Spleen (tissue), 7 donors: ENCODE data around the gene ANXA10.
"Not testable (repeated sequence)": the region's sequence is repeated elsewhere in the genome, so short reads cannot be mapped to it uniquely, and the experiment has no call there.

ENCODE experiments used
- CTCF ChIP-seq, 11 experiments: fragments of 200-600 bp in 7 of 11; fragments of 450-650 bp in 4 of 11; sonication (generic) in 4 of 11; IDR thresholded peaks in 8 of 11; conservative IDR thresholded peaks in 3 of 11; 1 replicate in 7 of 11; 2 replicates in 4 of 11; pipeline versions ENCODE4 v1.4.0 to v1.8.0; 2016 to 2021; ENCODE audit warnings: antibody characterized with exemption in 11 of 11, inconsistent platforms in 4 of 11, mild to moderate bottlenecking in 1 of 11
- POLR2A ChIP-seq, 3 donors: fragments of 450-650 bp; IDR thresholded peaks; one replicate each; pipeline ENCODE4 v1.5.1; 2017; ENCODE audit warnings: antibody characterized with exemption in 3 of 3, mild to moderate bottlenecking in 1 of 3
- POLR2AphosphoS5 ChIP-seq, 3 donors: sonication (generic); formaldehyde crosslinking; IDR thresholded peaks; one replicate each; pipeline ENCODE4 v1.5.1; 2017; ENCODE audit warnings: antibody characterized with exemption in 3 of 3
- donor health status: DM: no; HTN: no; CAD: no; lungs with moderate emphysema.
- donor health status: DM: no; HTN: no; CAD: no.
- donor health status: DM: no; HTN: no; CAD: no.

GRCh38 chr4:168213511-168213910 is 121.2 kb downstream of the ANXA10 start:
- not testable (repeated sequence) for TF ChIP-seq CTCF (IDR thresholded peaks at IDR 0.05 in 8 of 11, conservative IDR thresholded peaks at IDR 0.05 in 3 of 11); POLR2A (IDR thresholded peaks at IDR 0.05); POLR2AphosphoS5 (IDR thresholded peaks at IDR 0.05)
